ENCODE measurements around the gene ECE2. TPM values are rescaled to one million over a fixed set of nuclear protein-coding genes. Genes with fewer than 3 reads are reported as not detected.

Gene ECE2
- not detected in 2 replicates for total RNA-seq

DNA sequence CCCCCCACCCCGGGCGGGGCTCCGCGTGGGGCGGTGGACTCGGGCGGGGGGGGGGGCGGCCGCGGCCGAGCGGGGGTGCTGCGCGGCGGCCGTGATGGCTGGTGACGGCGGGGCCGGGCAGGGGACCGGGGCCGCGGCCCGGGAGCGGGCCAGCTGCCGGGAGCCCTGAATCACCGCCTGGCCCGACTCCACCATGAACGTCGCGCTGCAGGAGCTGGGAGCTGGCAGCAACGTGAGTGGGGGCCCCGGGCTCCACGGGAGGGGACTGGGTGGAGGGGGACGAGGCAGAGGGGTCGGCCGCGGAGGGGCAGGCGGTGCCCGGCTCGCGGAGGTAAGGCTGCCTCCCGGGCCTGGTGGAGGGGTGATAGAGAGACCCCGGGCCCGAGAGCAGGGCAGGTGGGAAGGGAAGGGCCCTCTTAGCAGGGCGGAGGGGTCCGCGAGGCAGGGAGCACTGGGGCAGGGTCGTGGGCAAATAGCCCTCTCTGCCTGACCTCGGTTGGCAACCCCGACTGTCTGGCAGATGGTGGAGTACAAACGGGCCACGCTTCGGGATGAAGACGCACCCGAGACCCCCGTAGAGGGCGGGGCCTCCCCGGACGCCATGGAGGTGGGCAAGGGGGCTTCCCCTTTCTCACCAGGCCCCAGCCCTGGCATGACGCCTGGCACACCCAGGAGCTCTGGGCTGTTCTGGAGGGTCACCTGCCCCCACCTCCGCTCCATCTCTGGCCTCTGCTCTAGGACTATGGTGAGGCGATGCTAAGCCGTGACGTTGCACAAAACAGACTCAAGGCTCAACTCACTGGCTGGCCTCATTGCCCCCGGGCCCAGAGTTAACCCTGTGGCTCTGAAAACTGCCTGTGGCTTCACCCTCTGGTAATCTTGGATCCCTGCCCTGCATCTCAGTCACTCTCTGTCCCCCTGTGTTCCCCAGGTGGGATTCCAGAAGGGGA lies at the start of gene ECE2:
TSS of gene ECE2 (plus strand) at position 62 of the 950 bp plus-strand sequence. CDS start at position 194, 132 bp downstream.
- DNase-seq (ENCODE audit: low read depth, low spot score): no peak

DNA sequence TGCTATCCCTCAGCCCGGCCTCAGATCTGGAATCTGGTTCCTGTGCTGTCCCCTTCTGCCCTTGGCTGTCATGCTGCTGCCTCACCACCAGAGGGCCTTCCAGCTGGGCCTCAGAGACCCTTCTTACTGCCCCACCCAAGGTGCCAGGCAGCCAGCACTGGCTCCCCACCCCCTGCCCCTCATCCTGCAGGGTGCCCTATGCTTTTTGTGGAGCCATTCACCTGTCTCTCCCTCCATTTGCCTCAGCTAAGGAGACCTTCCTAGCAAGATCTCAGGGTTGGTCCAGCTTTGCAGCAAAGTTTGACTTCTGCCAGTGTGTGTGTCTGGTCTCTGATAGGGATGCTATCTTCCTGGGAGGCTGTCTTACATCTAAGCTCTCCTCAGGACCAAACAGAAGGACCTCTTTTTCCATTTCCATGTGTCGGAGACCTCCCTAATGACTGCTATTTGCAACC lies 48.3 kb upstream of the ECE2 start:
- no peak for DNase-seq (ENCODE audit: low read depth, low spot score)

DNA sequence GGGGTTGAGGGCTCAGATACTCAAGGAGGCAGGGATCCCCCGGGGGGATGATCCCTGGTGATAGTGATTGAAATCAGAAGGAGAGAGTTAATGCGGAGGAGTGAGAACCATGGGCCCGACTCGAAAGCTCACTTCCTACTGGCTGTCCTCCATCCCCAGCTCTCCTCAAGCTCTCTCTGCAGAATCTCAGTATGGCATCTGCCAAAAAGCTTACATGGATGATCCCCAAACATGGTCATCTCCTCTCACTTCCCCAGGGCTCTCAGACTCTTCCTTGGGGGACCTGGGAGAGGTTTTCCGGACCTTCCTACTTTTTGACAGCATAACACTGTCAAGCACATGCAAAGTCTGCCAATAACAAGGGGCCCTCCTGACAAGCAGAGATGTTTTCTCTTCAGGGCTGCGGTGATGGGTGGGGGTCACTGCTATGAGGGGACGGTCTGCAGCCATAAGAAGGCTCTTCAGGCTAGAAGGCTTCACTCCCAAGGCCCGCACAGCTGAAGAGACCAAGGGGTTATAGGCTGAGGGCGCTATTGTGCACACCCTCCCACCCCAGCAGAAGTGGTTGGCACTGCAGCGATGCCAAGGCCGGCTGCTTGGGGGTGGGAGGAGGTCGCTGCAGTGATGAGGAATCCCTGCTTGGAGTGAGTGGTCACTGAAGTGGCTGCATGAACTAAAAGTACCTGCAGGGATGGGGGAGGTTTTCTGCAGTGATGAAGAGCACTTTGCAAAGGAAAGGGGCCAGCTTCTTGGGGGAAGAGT lies 47.3 kb upstream of the ECE2 start:
- no peak for DNase-seq (ENCODE audit: low read depth, low spot score)

DNA sequence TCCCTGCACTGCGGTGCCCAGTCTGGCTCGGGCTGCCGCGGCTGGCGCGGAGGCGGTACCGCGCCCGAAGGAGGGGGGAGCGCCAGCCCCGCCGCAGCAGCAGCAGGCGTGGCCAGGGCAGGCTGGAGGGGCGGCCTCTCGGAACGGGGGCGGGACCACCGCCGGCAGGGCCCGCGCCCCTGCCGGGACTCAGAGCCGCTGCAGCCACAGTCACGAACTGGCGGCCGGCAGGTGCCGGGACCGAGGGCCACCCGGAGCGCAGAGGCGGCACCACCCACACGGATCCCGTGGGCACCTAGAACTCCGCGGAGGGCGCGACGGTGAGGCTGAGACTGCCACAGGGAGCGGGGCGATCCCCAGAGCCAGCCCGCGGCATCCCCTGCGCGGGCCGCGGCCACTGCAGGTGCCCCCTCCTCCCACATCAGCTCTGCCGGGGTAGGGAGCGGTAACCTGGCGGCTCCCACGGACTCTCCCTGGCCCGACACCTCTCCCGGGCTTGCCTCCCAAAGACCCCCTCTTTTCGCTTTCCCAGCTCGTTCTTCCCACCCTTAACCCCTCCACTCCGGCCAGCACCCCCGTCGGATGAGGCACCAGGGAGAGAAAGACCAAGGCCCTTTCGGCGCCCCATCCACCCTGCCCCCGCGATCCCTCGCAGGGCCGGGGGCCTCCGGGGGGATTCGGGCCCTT lies 46.3 kb upstream of the ECE2 start, which contains the start of gene VWA5B2:
TSS of gene VWA5B2 (plus strand) at position 192 of the 687 bp plus-strand sequence. CDS start 944 bp downstream, outside the sequence.
- no peak for DNase-seq (ENCODE audit: low read depth, low spot score)

DNA sequence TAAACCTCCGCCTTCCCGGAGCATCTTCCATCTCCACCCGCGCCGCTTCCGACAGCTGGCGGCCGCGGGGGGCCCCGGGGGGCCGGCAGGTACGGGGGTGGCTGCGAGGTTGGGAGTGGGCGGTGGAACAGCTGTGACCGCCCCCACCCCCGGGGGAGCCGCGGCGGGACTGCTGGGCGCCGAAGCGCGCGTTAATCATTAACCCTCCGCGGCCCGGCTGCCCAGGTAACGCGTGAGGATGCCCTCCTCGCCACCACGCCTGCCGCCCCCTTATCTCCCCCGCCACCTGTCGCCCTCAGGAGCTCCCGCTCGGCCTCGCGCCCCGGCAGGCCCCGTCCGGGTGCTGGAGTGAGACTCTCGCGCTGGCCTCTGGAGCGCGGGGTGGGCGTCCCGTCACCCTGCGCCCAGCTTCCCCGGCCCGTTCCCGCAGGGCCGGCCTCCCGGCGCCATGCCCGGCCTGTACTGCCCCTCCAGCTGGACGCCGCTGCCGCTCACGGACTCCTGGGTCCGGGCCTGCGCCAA lies 45.7 kb upstream of the ECE2 start:
- DNase-seq (ENCODE audit: low read depth, low spot score): no peak

DNA sequence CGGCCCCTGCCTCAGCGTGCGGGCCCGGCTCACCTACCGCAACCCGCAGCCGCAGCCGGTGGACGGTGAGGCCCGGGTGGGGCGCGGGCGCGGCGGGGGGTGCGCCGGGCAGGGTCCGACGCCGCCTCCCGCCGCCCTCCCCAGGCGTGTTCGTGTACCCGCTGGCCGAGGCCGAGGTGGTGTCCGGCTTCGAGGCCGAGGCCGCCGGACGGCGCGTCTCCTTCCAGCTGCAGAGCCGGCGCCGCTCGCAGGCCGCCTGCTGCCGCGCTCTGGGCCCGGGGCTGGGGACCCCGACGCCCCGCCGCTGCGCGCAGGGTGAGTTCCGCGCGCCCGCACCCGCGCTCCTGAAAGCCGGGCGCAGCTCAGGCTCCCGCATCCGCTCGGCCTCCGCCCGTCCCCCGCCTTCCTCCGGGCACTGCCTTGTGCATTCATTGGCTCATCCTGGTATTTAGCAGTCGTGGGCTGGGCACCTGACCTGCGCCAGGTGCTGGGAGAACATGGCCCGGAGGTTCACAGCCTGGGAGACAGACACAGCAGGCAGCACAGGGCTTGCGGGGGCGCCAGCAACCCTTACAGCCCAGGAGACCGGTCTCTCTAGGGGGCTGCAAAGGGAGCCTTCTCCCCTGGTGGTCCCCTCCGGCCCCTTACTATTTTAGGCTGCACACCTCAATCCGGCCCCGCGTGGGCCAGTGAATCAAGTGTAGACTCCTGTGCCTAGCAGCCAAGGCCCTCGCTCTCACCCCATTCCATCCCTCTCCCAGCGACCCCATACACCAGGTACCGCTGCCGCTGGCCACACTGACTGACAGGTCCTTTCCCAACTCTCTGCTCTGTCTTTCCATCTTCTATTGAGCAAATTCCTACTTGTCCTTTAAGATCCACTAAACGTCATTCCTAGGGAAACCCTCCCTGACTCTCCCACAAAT lies 45.0 kb upstream of the ECE2 start:
- DNase-seq (ENCODE audit: low read depth, low spot score): no peak

DNA sequence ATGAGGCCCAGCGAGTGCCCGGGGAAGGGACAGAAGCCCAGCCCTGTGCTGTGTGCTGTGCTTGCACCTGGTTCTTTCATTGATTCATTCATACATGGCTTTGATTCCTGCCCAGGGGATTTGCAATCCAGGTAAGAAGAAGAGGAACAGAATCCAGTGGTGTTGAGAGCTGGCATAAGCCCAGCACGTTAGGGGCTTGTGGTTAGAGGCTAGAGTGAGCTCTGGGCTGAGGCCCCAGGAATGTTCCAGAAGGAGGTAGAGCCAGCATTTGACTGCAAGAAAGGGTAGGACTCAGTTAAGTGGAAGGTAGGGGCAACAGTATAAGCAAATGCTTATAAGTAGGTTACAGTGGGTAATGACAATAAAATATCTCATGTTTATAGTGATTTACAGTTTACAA lies 44.2 kb upstream of the ECE2 start:
- DNase-seq (ENCODE audit: low read depth, low spot score): no peak

DNA sequence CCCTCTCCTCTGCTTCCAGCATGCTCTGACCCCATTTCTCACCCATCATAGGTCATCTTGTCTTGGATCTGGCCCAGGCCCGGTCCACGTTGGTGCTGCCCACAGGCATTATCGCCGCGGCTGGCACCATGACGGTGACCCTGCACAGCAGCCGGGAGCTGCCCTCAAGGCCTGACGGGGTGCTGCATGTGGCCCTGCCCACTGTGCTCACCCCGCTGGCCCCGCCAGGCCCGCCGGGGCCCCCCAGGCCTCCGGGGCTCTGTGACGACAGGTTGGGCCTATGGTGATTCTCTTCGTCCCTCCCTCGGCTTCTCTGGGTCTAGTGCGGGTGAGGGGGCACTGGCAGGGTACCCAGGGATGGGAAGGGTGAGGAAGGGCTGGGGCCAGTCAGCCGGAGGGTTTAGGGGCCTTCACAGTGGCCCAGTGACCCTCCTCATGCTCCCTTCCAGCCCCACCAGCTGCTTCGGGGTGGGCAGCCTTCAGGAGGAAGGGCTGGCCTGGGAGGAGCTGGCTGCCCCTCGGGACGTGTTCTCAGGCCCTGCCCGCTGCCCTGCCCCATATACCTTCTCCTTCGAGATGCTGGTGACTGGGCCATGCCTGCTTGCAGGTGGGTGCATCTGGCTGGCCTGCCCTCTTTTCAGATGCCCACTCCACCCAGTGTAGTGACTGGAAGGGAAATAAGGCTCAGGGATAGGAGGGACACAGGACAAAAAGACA lies 42.5 kb upstream of the ECE2 start:
- DNase-seq (ENCODE audit: low read depth, low spot score): no peak

DNA sequence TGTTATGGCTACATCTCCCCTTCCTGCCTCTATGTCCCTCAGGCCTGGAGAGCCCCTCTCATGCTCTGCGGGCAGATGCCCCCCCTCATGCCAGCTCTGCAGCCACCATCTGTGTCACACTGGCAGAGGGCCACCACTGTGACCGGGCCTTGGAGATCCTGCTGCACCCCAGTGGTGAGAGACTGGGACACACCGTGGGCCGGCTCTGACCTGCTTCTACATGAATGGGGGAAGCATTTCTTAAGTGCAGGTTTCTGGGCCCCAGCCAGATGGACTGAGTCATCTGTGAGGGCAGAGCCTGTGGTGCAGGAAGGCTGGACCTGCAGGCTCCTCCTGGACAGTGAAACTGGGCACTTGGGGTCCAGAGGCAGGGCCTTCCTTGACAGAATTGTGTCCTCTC lies 41.6 kb upstream of the ECE2 start:
- DNase-seq (ENCODE audit: low read depth, low spot score): peak; percentile 26

DNA sequence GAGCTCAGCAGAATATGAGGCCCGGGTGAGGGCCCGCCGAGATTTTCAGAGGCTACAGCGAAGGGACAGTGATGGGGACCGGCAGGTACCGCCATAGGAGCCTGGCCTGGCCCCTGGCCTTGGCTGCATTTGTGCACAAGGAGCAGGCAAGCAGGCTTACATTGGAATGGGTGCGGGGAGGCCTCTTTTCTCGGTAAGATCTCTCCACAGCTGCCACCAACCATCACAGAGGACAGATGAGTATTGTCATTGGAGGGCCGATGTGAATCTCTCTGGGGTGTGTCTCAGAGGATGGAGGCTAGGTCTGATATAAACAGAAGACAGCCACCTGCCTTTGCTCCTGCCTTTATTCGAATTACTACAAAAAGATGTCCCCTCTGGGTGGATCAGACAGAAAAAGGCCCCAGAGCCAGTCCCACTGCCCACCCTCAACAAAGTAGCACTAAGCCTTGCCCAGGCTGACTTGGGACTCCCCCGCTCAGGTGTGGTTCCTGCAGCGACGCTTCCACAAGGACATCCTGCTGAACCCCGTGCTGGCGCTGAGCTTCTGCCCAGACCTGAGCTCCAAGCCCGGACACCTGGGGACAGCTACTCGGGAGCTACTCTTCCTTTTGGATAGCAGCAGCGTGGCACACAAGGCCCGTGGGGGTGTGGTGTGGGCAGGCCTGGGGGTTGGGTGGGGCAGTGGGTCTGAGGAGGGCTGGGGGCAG lies 41.0 kb upstream of the ECE2 start:
- DNase-seq (ENCODE audit: low read depth, low spot score): no peak

DNA sequence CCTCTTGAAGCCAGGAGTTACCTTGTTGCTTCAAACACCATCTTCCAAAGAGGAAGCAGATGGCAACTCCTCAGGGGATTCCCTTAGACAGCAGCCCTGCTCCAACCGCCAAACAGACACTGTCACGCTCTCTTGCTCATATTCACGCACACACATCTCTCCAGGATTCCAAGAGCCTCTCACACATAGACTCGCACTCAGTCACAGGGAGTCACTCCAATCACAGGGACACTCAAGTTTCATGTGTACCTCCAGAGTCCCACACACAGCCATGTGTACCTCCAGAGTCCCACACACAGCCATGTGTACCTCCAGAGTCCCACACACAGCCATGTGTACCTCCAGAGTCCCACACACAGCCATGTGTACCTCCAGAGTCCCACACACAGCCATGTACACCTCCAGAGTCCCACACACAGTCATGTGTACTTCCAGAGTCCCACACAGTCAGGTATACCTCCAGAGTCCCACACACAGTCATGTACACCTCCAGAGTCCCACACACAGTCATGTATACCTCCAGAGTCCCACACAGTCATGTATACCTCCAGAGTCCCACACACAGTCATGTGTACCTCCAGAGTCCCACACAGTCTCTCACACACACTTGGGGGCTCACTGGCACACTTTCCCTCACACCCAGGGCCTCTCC lies 40.3 kb upstream of the ECE2 start:
- no peak for DNase-seq (ENCODE audit: low read depth, low spot score)

DNA sequence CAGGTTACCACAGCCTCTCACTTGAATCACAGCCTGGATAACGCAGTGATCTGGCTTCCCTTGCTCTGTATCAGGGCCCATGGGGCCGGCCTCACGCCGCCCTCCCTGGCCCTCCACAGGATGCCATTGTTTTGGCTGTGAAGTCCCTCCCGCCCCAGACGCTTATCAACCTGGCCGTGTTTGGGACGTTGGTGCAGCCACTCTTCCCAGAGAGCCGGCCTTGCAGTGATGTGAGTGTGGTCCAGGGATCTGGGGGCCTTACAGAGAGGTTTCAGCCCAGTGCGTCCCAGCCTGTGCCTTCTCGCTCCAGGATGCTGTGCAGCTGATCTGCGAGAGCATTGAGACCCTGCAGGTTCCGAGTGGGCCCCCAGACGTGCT lies 39.8 kb upstream of the ECE2 start:
- DNase-seq (ENCODE audit: low read depth, low spot score): no peak

DNA sequence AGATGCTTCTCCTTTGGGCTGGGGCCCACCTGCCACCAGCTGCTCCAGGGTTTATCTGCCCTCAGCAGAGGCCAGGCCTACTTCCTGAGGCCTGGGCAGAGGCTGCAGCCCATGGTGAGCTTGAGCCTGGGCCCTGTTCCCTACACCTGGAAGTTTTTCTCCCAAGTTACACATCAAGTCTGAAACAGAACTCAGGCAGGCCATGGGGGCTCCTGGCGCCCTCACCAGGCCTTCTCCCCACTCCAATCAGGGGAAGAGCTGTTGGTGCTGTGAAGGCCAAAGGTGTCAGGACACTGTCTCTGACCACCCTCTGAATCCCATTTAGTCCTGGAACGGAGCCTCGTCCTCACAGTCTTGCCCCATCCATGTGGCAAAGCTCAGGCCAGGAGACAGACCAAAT lies 39.2 kb upstream of the ECE2 start:
- no peak for DNase-seq (ENCODE audit: low read depth, low spot score)

DNA sequence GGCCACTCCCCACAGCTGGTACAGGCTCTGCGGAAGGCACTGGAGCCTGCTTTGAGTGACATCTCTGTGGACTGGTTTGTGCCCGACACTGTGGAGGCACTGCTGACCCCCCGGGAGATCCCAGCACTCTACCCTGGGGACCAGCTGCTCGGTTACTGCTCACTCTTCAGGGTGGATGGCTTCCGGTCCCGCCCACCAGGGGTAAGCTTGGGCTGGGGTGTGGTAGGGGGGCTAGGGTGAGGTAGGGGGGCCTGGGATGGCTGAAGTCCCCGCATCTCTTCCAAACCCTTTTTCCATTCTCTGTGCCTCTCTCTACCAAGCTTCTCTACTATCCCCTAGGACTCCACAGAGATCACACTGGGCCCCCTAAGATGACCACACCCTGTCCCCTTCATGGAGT lies 38.6 kb upstream of the ECE2 start:
- DNase-seq (ENCODE audit: low read depth, low spot score): no peak

DNA sequence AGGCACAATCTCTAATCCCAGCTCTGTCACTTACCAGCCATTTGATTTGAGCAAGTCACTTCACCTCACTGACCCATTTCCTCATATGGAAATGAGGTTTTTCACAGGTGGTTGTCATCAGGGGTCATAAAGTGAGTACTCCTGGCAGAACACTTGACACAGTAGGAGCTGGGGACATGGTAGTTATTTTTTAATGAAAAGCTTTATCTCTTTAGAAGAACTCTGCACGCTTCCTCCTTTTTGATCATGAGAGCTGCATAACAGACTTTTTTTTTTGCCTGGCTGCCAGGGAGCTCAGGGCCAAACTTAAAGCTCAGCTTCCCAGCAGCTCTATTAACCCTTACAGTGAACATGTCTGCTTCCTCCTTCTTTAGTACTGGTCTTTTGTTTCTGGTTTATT lies 38.0 kb upstream of the ECE2 start:
- DNase-seq (ENCODE audit: low read depth, low spot score): no peak

DNA sequence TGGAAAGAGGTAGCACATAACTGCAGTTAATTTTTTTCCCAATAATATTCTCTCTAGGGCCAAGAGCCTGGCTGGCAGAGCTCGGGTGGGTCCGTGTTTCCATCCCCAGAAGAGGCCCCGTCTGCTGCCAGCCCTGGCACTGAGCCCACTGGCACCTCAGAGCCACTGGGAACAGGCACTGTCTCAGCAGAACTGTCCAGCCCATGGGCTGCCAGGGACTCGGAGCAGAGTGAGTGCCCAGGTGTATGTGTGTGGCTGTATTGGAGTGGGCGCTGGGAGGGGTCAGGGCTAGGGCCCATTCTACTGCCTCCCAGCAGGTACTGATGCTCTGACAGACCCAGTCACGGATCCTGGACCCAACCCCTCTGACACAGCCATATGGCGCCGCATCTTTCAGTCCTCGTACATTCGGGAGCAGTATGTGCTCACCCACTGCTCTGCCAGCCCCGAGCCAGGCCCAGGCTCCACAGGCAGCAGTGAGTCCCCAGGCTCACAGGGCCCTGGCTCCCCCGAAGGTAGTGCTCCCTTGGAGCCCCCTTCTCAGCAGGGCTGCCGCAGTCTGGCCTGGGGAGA lies 37.5 kb upstream of the ECE2 start:
- no peak for DNase-seq (ENCODE audit: low read depth, low spot score)

DNA sequence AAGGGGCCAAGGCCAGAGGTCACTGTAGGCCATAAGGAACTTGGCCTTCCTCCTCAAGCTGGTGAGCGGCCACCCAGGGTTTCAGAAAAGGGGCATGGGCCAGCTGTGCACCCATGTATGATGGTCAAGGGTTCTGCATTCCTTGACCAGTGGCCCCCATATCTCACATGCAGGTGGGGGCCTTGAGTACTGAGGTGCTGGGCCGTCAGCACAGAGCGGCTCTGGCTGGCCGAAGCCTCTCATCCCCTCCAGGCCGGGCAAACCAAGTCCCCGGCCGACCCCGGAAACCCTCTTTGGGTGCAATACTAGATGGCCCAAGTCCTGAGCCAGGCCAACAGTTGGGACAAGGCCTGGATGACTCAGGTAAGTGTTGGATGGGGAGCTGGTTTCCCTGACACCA lies 36.6 kb upstream of the ECE2 start:
- no peak for DNase-seq (ENCODE audit: low read depth, low spot score)

DNA sequence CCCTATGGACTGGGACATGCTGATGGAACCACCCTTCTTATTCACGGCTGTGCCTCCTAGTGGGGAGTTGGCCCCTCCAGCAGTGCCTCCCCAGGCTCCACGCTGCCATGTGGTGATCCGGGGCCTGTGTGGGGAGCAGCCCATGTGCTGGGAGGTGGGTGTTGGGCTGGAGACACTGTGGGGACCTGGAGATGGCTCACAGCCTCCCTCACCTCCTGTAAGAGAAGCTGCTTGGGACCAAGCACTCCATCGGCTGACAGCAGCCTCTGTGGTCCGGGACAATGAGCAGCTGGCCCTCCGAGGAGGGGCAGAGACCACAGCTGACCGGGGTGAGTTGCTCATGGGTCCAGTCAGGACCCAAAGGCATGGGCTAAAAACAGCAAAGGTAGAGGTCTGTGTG lies 36.1 kb upstream of the ECE2 start:
- DNase-seq (ENCODE audit: low read depth, low spot score): no peak
